Measurements from ENCODE around the gene FRRS1L. TPM values are rescaled to one million over a fixed set of nuclear protein-coding genes. Genes with fewer than 3 reads are reported as not detected.

The FRRS1L gene, protein sequence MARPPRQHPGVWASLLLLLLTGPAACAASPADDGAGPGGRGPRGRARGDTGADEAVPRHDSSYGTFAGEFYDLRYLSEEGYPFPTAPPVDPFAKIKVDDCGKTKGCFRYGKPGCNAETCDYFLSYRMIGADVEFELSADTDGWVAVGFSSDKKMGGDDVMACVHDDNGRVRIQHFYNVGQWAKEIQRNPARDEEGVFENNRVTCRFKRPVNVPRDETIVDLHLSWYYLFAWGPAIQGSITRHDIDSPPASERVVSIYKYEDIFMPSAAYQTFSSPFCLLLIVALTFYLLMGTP
- 4.4 TPM for total RNA-seq (ENCODE audit: unreplicated experiment)
- long read RNA-seq, result 0 reads

DNA sequence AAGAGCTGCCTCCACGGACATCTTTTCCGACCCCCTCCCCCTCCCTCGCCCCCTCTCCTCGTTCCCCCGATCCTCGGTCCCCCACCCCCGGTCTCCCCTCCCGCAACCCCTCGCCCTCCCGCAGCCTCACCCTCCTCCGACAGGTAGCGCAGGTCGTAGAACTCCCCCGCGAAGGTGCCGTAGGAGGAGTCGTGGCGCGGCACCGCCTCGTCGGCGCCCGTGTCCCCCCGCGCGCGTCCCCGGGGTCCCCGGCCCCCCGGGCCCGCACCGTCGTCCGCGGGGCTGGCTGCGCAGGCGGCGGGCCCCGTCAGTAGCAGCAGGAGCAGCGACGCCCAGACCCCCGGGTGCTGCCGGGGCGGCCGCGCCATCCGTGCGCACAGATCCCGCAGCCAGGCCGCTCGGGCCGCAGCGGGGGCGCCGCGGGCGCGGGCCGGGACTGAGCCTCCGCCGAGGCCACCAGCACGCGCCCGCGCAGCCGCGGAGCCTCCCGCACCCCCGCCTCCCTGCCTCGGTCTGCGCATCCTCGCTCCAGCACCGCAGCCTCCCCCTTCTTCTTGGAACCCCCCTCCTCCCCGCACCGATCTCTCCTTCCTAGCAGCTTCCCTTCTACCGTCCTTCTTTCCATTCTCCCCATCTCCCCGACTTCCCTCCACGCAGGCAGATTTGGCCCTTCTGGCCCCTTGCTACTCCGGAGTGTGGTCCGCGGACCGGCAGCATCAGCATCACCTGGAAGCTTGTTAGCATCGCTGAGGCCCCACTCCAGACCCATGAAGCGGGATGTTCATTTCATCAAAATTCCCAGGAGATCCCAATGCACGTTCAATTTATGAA, at the start of gene FRRS1L:
FRRS1L (minus strand) TSS at position 479 of the 831 bp plus-strand sequence; CDS start at position 368, 111 bp downstream.
- Mint-ChIP-seq H3K9me3 (ENCODE audit: unreplicated experiment) (peaks cover 3% of the 10 kb centered on the region), H3K27ac (ENCODE audit: unreplicated experiment) (no peak within 1 kb of the TSS), H3K4me1 (ENCODE audit: low read depth, unreplicated experiment) (no peaks in the 10 kb centered on the region), H3K36me3 (ENCODE audit: unreplicated experiment) (peaks cover 15% of the 10 kb centered on the region), H3K4me3 (ENCODE audit: unreplicated experiment) (peak within 1 kb of the TSS; percentile 84), H3K27me3 (ENCODE audit: unreplicated experiment) (peaks cover 7% of the 10 kb centered on the region)
- TF ChIP-seq, protein P1, sequence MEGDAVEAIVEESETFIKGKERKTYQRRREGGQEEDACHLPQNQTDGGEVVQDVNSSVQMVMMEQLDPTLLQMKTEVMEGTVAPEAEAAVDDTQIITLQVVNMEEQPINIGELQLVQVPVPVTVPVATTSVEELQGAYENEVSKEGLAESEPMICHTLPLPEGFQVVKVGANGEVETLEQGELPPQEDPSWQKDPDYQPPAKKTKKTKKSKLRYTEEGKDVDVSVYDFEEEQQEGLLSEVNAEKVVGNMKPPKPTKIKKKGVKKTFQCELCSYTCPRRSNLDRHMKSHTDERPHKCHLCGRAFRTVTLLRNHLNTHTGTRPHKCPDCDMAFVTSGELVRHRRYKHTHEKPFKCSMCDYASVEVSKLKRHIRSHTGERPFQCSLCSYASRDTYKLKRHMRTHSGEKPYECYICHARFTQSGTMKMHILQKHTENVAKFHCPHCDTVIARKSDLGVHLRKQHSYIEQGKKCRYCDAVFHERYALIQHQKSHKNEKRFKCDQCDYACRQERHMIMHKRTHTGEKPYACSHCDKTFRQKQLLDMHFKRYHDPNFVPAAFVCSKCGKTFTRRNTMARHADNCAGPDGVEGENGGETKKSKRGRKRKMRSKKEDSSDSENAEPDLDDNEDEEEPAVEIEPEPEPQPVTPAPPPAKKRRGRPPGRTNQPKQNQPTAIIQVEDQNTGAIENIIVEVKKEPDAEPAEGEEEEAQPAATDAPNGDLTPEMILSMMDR (IDR thresholded peaks at IDR 0.05; ENCODE audit: partially characterized antibody, unreplicated experiment), result no peak
- DNase-seq, result peak; percentile 70

DNA sequence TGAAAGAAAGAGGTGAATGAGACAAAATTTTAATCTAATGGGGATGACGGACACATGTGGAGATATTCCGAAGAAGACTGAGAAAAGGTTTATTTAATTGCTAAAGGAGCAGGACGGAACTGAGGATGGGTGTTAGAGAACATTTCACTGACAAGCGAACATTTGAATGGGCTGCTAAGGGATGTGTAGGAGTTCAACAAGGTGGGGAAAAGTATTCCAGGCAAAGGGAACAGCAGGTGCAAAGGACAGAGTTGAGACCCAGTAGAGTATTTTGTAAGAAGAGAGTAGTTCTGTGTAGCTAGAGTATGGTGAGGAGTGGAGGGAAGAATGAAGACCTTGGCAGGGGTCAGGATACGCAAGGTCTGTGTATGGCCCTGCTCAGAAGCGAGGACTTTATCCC, 47.4 kb upstream of the FRRS1L start:
- DNase-seq, result no peak
- H3K4me3 Mint-ChIP-seq (ENCODE audit: unreplicated experiment), result no peak overlapping the region
- H3K27me3 Mint-ChIP-seq (ENCODE audit: unreplicated experiment), result peaks cover 2% of the 10 kb centered on the region
- no peak overlapping the region for H3K27ac Mint-ChIP-seq (ENCODE audit: unreplicated experiment)
- H3K36me3 Mint-ChIP-seq (ENCODE audit: unreplicated experiment), result peaks cover 5% of the 10 kb centered on the region
- peaks cover 2% of the 10 kb centered on the region for H3K9me3 Mint-ChIP-seq (ENCODE audit: unreplicated experiment)
- TF ChIP-seq, protein P1 (IDR thresholded peaks at IDR 0.05; ENCODE audit: partially characterized antibody, unreplicated experiment), result no peak
- peaks cover 2% of the 10 kb centered on the region for H3K4me1 Mint-ChIP-seq (ENCODE audit: low read depth, unreplicated experiment)

DNA sequence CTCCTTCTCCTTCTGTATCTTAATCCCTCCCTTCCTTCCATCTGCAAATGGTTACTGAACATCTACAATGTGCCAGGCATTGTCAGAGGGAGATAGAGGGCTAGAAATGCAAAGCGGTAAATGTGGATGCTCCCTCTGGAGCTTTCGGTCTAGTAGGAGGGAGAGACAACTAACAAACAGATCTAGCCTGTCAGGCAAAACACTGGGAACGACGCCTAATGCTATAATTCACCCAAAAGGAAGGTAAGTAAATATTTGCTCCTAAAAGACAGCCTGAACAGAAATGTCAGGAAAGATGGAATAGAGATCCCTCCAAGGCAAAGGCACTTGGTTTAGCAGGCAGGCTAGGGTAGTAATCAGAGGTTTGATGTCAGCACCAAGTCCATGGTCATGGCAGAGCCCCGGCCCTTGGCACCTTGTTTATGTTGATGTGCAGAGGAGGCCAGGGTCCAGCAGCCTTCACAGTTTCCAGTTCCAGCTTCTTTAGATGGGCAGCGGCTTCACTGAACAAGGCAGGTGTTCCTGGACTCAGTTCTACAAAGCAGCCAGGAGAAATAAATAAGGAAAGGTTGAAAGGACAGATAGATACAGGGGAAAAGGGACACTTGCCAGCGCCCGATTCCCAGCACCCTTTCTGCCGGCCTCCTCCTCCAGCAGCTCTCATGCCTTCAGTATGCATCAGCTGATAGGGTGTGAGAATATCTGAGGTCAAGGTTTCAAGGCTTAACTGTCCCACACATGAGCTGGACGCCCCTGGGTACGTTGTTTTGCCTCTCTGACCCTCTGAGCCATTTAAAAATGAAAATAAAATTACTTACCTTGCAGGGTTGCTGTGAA, 46.5 kb upstream of the FRRS1L start:
- Mint-ChIP-seq H3K9me3 (ENCODE audit: unreplicated experiment) (peaks cover 2% of the 10 kb centered on the region), H3K36me3 (ENCODE audit: unreplicated experiment) (peaks cover 5% of the 10 kb centered on the region), H3K4me3 (ENCODE audit: unreplicated experiment) (no peak overlapping the region), H3K27ac (ENCODE audit: unreplicated experiment) (no peak overlapping the region), H3K27me3 (ENCODE audit: unreplicated experiment) (peaks cover 2% of the 10 kb centered on the region), H3K4me1 (ENCODE audit: low read depth, unreplicated experiment) (peaks cover 3% of the 10 kb centered on the region)
- no peak for DNase-seq
- TF ChIP-seq, protein P1 (IDR thresholded peaks at IDR 0.05; ENCODE audit: partially characterized antibody, unreplicated experiment), result no peak

DNA sequence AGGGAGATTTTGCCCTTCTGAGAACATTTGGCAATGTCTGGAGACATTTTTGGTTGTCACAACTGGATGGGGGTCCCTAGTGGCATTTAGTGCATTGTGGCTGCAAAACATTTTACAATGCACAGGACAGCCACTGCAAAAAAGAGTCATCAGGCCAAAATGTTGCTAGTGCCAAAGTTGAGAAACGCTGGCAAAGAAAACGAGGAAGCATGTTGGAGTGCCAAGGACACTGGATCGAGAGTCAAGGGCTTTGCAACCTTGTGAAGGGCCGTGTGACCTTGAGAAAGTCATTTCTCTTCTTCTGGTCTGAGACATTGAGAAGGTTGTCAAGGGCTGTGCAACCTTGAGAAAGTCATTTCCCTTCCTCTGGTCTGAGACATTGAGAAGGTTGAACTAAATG, 45.7 kb upstream of the FRRS1L start:
- peaks cover 2% of the 10 kb centered on the region for H3K27me3 Mint-ChIP-seq (ENCODE audit: unreplicated experiment)
- peaks cover 2% of the 10 kb centered on the region for H3K9me3 Mint-ChIP-seq (ENCODE audit: unreplicated experiment)
- no peak overlapping the region for H3K27ac Mint-ChIP-seq (ENCODE audit: unreplicated experiment)
- H3K36me3 Mint-ChIP-seq (ENCODE audit: unreplicated experiment), result peaks cover 5% of the 10 kb centered on the region
- TF ChIP-seq, protein P1 (IDR thresholded peaks at IDR 0.05; ENCODE audit: partially characterized antibody, unreplicated experiment), result no peak
- DNase-seq, result no peak
- peaks cover 3% of the 10 kb centered on the region for H3K4me1 Mint-ChIP-seq (ENCODE audit: low read depth, unreplicated experiment)
- no peak overlapping the region for H3K4me3 Mint-ChIP-seq (ENCODE audit: unreplicated experiment)

Data from glutamatergic neuron (in vitro differentiated cells).